Endodermal cell (in vitro differentiated cells): ENCODE results near the gene YY1. TPM values are rescaled to one million over a fixed set of nuclear protein-coding genes. Genes with fewer than 3 reads are reported as not detected.

Source experiments
- DNase-seq: peaks from one replicate; pipeline ENCODE4 v3.0.0-alpha.2; 2017
- H3K27ac ChIP-seq: 2 replicates; pipeline ENCODE4 v1.5.1; 2013; ENCODE audit warnings: mild to moderate bottlenecking, low read depth, low read length, moderate library complexity
- H3K27me3 ChIP-seq: 2 replicates; pipeline ENCODE4 v1.6.1; 2013; ENCODE audit warnings: mild to moderate bottlenecking, low read length, moderate library complexity; ENCODE audit not compliant: insufficient read depth, control insufficient read depth, poor library complexity, severe bottlenecking
- H3K36me3 ChIP-seq: 2 replicates; pipeline ENCODE4 v1.7.0; 2013; ENCODE audit warnings: mild to moderate bottlenecking, low read length, moderate library complexity; ENCODE audit not compliant: control insufficient read depth, insufficient read depth
- H3K4me1 ChIP-seq: one replicate; pipeline ENCODE4 v1.7.0; 2013; ENCODE audit warnings: low read length; ENCODE audit not compliant: control insufficient read depth, insufficient read depth
- H3K4me3 ChIP-seq: 2 replicates; pipeline ENCODE4 v1.5.1; 2013; ENCODE audit warnings: mild to moderate bottlenecking, low read length, moderate library complexity
- H3K9ac ChIP-seq: 2 replicates; pipeline ENCODE4 v1.6.1; 2013; ENCODE audit warnings: mild to moderate bottlenecking, low read length, moderate library complexity; ENCODE audit not compliant: poor library complexity, severe bottlenecking; ENCODE audit errors: extremely low read depth
- H3K9me3 ChIP-seq: 2 replicates; pipeline ENCODE4 v1.6.1; 2013; ENCODE audit warnings: mild to moderate bottlenecking, low read length, moderate library complexity; ENCODE audit not compliant: control insufficient read depth
- H3K27ac Mint-ChIP-seq: 2 replicates; pipeline ENCODE4 v1.8.0; 2020; ENCODE audit warnings: mixed read lengths
- H3K27me3 Mint-ChIP-seq: 2 replicates; pipeline ENCODE4 v1.8.0; 2021; ENCODE audit warnings: mild to moderate bottlenecking, mixed read lengths; ENCODE audit not compliant: insufficient read depth
- H3K36me3 Mint-ChIP-seq: 2 replicates; pipeline ENCODE4 v1.8.0; 2020; ENCODE audit warnings: low read depth, mixed read lengths
- H3K4me1 Mint-ChIP-seq: 2 replicates; pipeline ENCODE4 v1.8.0; 2020; ENCODE audit warnings: mixed read lengths
- H3K4me3 Mint-ChIP-seq: 2 replicates; pipeline ENCODE4 v1.8.0; 2020; ENCODE audit warnings: mild to moderate bottlenecking, moderate library complexity, mixed read lengths
- H3K9me3 Mint-ChIP-seq: 2 replicates; pipeline ENCODE4 v1.8.0; 2020; ENCODE audit warnings: mild to moderate bottlenecking, mixed read lengths
- WGBS, 2 experiments: methylation state at CpG; one replicate each; pipeline versions ENCODE4 v1.1.5 to v1.1.7; 2013; ENCODE audit warnings: missing lambda C conversion rate in 2 of 2, mixed read lengths in 1 of 2; ENCODE audit not compliant: insufficient coverage in 1 of 2, insufficient read length in 1 of 2; 5-methylcytosine and 5-hydroxymethylcytosine counted together
- total RNA-seq, 2 donors: library from RNA; stranded (reverse); fragmentation: NEBNext Ultra II Directional in 1 of 2; extraction: Animal tissue kit (Norgen Biotek cat#: 25700) in 1 of 2; gene quantifications; 2 replicates in 1 of 2; 3 replicates in 1 of 2; pipeline ENCODE4 v1.2.1, GENCODE V29; 2021
- TF ChIP-seq, protein P1 (sequence below): fragments of 200-600 bp; sonication (generic); conservative IDR thresholded peaks from 2 replicates; pipeline ENCODE4 v1.5.0; 2021; ENCODE audit warnings: antibody characterized with exemption, mild to moderate bottlenecking

The YY1 gene
- total RNA-seq, 2 donors from 2014 or later, result 94.8 to 103 TPM

DNA sequence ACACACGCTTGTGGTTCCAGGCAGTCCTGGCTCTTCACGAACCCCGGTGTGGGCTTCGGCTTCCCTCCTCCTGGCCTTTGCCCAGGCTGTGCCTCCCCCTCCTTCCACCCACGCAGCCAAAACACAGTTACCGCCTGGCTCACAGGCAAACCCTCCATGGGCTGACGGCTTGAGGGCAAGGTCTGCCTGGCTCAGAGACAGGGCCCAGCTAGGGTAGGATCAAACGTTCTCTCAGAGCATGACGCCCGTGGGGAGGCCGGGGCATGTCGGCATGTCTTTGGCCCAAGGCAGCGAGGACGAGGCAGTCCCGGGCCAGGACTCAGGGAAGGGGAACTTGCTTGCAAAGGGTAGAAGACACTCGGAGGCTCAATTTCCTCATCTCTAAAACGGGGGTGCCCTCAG lies 86.3 kb downstream of the YY1 start:
- Histone ChIP-seq H3K9ac (no peak overlapping the region), H3K36me3 (no peaks in the 10 kb centered on the region), H3K4me1 (no peaks in the 10 kb centered on the region), H3K4me3 (no peak overlapping the region), H3K9me3 (no peaks in the 10 kb centered on the region), H3K27ac (no peak overlapping the region), H3K27me3 (no peaks in the 10 kb centered on the region)
- peak; percentile 43 for DNase-seq
- 90 to 93% methylated on average over 11 to 17 of the region's 17 CpGs for WGBS, 2 experiments
- Mint-ChIP-seq H3K9me3 (no peaks in the 10 kb centered on the region), H3K27me3 (peaks cover 3% of the 10 kb centered on the region), H3K4me3 (no peak overlapping the region), H3K4me1 (peaks cover 2% of the 10 kb centered on the region), H3K27ac (no peak overlapping the region), H3K36me3 (no peaks in the 10 kb centered on the region)
- TF ChIP-seq, protein P1, sequence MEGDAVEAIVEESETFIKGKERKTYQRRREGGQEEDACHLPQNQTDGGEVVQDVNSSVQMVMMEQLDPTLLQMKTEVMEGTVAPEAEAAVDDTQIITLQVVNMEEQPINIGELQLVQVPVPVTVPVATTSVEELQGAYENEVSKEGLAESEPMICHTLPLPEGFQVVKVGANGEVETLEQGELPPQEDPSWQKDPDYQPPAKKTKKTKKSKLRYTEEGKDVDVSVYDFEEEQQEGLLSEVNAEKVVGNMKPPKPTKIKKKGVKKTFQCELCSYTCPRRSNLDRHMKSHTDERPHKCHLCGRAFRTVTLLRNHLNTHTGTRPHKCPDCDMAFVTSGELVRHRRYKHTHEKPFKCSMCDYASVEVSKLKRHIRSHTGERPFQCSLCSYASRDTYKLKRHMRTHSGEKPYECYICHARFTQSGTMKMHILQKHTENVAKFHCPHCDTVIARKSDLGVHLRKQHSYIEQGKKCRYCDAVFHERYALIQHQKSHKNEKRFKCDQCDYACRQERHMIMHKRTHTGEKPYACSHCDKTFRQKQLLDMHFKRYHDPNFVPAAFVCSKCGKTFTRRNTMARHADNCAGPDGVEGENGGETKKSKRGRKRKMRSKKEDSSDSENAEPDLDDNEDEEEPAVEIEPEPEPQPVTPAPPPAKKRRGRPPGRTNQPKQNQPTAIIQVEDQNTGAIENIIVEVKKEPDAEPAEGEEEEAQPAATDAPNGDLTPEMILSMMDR, result no peak

DNA sequence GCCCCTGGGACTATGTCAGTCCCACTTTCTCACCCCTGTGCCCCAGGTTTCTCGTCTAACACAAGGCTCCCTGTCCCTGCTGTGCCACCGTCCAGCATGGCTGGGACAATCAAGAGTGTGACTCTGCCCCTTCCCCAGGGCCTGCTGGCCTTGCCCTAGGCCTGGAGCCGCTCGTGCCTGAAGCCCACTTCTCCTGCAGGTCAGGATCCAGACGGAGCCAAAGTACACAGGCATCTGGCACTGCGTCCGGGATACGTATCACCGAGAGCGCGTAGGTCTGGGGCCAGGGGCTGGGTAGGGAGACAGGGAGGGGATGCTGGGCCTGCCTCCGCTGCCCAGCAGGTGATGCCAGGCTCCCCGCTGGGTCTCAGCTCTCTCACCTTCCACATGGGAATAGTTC lies 87.0 kb downstream of the YY1 start:
- no peak overlapping the region for H3K27ac Mint-ChIP-seq
- Histone ChIP-seq H3K4me3 (no peak overlapping the region), H3K27ac (no peak overlapping the region), H3K27me3 (no peaks in the 10 kb centered on the region), H3K36me3 (no peaks in the 10 kb centered on the region), H3K9ac (no peak overlapping the region), H3K9me3 (no peaks in the 10 kb centered on the region), H3K4me1 (no peaks in the 10 kb centered on the region)
- peaks cover 2% of the 10 kb centered on the region for H3K4me1 Mint-ChIP-seq
- TF ChIP-seq, protein P1, result no peak
- no peaks in the 10 kb centered on the region for H3K9me3 Mint-ChIP-seq
- no peaks in the 10 kb centered on the region for H3K36me3 Mint-ChIP-seq
- WGBS, 2 experiments, result 75 to 93% methylated on average over 3 to 13 of the region's 13 CpGs
- no peak overlapping the region for H3K4me3 Mint-ChIP-seq
- no peak for DNase-seq
- H3K27me3 Mint-ChIP-seq, result peaks cover 3% of the 10 kb centered on the region

DNA sequence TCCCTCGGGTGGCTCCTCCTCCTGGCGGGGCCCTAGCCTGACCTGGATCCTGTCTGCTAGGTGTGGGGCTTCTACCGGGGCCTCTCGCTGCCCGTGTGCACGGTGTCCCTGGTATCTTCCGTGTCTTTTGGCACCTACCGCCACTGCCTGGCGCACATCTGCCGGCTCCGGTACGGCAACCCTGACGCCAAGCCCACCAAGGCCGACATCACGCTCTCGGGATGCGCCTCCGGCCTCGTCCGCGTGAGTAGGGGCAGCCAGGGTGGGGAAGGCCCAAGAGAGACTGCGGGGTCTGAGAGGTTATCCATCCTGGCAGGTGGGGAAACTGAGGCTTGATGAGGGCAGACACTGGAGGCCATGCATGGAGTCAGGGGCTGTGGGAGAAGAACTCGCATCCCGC lies 88.2 kb downstream of the YY1 start:
- Mint-ChIP-seq H3K4me1 (peaks cover 2% of the 10 kb centered on the region), H3K4me3 (no peak overlapping the region), H3K9me3 (no peaks in the 10 kb centered on the region), H3K36me3 (no peaks in the 10 kb centered on the region), H3K27me3 (peaks cover 3% of the 10 kb centered on the region), H3K27ac (no peak overlapping the region)
- H3K36me3 ChIP-seq, result no peaks in the 10 kb centered on the region
- peak; percentile 39 for DNase-seq
- H3K27ac ChIP-seq, result no peak overlapping the region
- H3K9me3 ChIP-seq, result no peaks in the 10 kb centered on the region
- H3K4me3 ChIP-seq, result no peak overlapping the region
- WGBS, 2 experiments, result 96 to 99% methylated on average over 12 to 24 of the region's 24 CpGs
- H3K4me1 ChIP-seq, result no peaks in the 10 kb centered on the region
- H3K9ac ChIP-seq, result no peak overlapping the region
- H3K27me3 ChIP-seq, result no peaks in the 10 kb centered on the region
- TF ChIP-seq, protein P1, result no peak
